HG03095 (cell line): ENCODE data around the gene MORC2.

ENCODE experiments used
- ATAC-seq: cut with Tn5 transposase; IDR thresholded peaks from one replicate; pipeline ENCODE4 v1.9.1; 2021; ENCODE audit warnings: moderate library complexity; ENCODE audit not compliant: unreplicated experiment

Gene MORC2

GRCh38 chr22:30949934-30950660 is 18.5 kb downstream of the MORC2 start:
- no peak for ATAC-seq

- ATAC-seq: no peak
Observed at GRCh38 chr22:30948930-30949342, 19.6 kb downstream of the MORC2 start.

- ATAC-seq: no peak
Observed at GRCh38 chr22:30947816-30948454, 20.6 kb downstream of the MORC2 start.

GRCh38 chr22:30947173-30947815 is 21.3 kb downstream of the MORC2 start:
- no peak for ATAC-seq

- ATAC-seq: no peak
Observed at GRCh38 chr22:30946354-30946753, 22.2 kb downstream of the MORC2 start.

- ATAC-seq: no peak
Observed at GRCh38 chr22:30945653-30946052, 22.9 kb downstream of the MORC2 start.

- ATAC-seq: no peak
Observed at GRCh38 chr22:30944986-30945385, 23.6 kb downstream of the MORC2 start.

GRCh38 chr22:30943368-30943767 is 25.2 kb downstream of the MORC2 start:
- ATAC-seq: no peak

GRCh38 chr22:30941363-30941740 is 27.2 kb downstream of the MORC2 start:
- ATAC-seq: no peak

- ATAC-seq: no peak
Observed at GRCh38 chr22:30940685-30941362, 27.8 kb downstream of the MORC2 start.

- no peak for ATAC-seq
Observed at GRCh38 chr22:30934053-30934452, 34.5 kb downstream of the MORC2 start.

GRCh38 chr22:30933457-30933856 is 35.1 kb downstream of the MORC2 start:
- ATAC-seq: no peak

- no peak for ATAC-seq
Observed at GRCh38 chr22:30932661-30933060, 35.9 kb downstream of the MORC2 start.

- no peak for ATAC-seq
Observed at GRCh38 chr22:30931541-30932300, 36.9 kb downstream of the MORC2 start.

GRCh38 chr22:30930228-30930627 is 38.3 kb downstream of the MORC2 start:
- no peak for ATAC-seq

- ATAC-seq: no peak
Observed at GRCh38 chr22:30928401-30928800, 40.2 kb downstream of the MORC2 start.

- no peak for ATAC-seq
Observed at GRCh38 chr22:30927806-30928205, 40.8 kb downstream of the MORC2 start.

GRCh38 chr22:30926706-30927105 is 41.9 kb downstream of the MORC2 start:
- ATAC-seq: no peak

- no peak for ATAC-seq
Observed at GRCh38 chr22:30925667-30926066, 42.9 kb downstream of the MORC2 start.

- ATAC-seq: no peak
Observed at GRCh38 chr22:30923168-30923900, 45.2 kb downstream of the MORC2 start.
